ENCODE data around the gene WDR93. TPM values are rescaled to one million over a fixed set of nuclear protein-coding genes. Genes with fewer than 3 reads are reported as not detected.
A peak's percentile ranks its signal among the peaks of the same experiment; 100 is the strongest.

WDR93 gene
- polyA plus RNA-seq, 3 donors: not detected

DNA sequence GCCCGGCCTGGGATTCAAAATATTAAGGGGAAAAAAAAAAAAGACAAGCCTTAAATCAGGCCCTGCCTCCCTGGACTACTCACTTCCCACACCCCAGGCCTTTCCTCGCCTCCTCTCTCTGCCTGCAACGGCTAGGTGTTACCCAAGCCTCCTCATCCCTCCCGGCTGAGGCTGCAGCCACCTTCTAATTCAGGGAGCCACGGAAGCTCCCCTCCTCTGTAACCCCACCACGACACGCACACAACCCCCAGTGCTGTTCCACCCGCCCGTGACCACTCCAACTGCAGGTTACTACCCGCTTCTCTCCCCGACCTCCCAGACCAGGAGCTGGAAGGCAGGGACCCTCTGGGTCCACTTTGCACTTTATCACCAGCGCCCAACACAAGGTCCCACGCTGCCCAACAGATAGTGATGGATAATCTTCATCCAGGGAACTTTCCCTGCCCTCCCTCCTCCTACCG lies 36.3 kb upstream of the WDR93 start:
- DNase-seq: no peak
- Histone ChIP-seq H3K9ac (ENCODE audit: insufficient read depth, low read length, poor library complexity, severe bottlenecking) (no peak overlapping the region), H2AFZ (ENCODE audit: insufficient read depth, low read depth, low read length, poor library complexity, severe bottlenecking) (peak overlapping the region; percentile 67), H3K4me3 (replicated peaks in 1 of 3; ENCODE audit: low read depth in 2 of 3, low read length in 3 of 3) (peak overlapping the region in 1 of 3 experiments; percentile 60), H3K79me2 (ENCODE audit: insufficient read depth, low read length) (no peaks in the 10 kb centered on the region), H3K27me3 (ENCODE audit: control insufficient read depth in 2 of 2, insufficient read depth in 2 of 2, low read length in 2 of 2) (peaks cover 30 to 36% of the 10 kb centered on the region in 2 donors), H3K27ac (ENCODE audit: low read depth in 1 of 2, low read length in 2 of 2) (no peak overlapping the region), H3K4me2 (replicated peaks; ENCODE audit: extremely low read depth, low read length, poor library complexity, severe bottlenecking) (peak overlapping the region; percentile 65), H3K9me3 (replicated peaks in 1 of 2; ENCODE audit: control insufficient read depth in 1 of 2, insufficient read depth in 1 of 2, low read length in 2 of 2) (no peaks in the 10 kb centered on the region), H4K20me1 (ENCODE audit: insufficient read depth, low read length) (no peaks in the 10 kb centered on the region), H3K36me3 (replicated peaks in 1 of 2; ENCODE audit: control insufficient read depth in 1 of 2, insufficient read depth in 2 of 2, low read length in 2 of 2) (no peaks in the 10 kb centered on the region), H3K4me1 (ENCODE audit: control insufficient read depth in 1 of 2, insufficient read depth in 2 of 2, low read length in 2 of 2) (peaks cover 7 to 14% of the 10 kb centered on the region in 2 donors)
- intact Hi-C loops (cut with micrococcal nuclease): no loop called here
- H3K36me3 Mint-ChIP-seq: peaks cover 7 to 15% of the 10 kb centered on the region in 2 donors
- 45% methylated on average over 11 of the region's 14 CpGs for WGBS (ENCODE audit: insufficient coverage)
- peaks cover 28 to 53% (median 44%) of the 10 kb centered on the region in 3 donors for H3K27me3 Mint-ChIP-seq (ENCODE audit: low read depth in 3 of 3)
- H3K4me3 Mint-ChIP-seq: peak overlapping the region; percentile 42 to 93
- peaks cover 0 to 9% (median 7%) of the 10 kb centered on the region in 7 donors for H3K9me3 Mint-ChIP-seq
- TF ChIP-seq, protein P1, sequence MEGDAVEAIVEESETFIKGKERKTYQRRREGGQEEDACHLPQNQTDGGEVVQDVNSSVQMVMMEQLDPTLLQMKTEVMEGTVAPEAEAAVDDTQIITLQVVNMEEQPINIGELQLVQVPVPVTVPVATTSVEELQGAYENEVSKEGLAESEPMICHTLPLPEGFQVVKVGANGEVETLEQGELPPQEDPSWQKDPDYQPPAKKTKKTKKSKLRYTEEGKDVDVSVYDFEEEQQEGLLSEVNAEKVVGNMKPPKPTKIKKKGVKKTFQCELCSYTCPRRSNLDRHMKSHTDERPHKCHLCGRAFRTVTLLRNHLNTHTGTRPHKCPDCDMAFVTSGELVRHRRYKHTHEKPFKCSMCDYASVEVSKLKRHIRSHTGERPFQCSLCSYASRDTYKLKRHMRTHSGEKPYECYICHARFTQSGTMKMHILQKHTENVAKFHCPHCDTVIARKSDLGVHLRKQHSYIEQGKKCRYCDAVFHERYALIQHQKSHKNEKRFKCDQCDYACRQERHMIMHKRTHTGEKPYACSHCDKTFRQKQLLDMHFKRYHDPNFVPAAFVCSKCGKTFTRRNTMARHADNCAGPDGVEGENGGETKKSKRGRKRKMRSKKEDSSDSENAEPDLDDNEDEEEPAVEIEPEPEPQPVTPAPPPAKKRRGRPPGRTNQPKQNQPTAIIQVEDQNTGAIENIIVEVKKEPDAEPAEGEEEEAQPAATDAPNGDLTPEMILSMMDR (IDR thresholded peaks at IDR 0.05): no peak
- H3K4me1 Mint-ChIP-seq: peaks cover 12% of the 10 kb centered on the region
- peak overlapping the region in 1 of 7 donors; percentile 50 for H3K27ac Mint-ChIP-seq

DNA sequence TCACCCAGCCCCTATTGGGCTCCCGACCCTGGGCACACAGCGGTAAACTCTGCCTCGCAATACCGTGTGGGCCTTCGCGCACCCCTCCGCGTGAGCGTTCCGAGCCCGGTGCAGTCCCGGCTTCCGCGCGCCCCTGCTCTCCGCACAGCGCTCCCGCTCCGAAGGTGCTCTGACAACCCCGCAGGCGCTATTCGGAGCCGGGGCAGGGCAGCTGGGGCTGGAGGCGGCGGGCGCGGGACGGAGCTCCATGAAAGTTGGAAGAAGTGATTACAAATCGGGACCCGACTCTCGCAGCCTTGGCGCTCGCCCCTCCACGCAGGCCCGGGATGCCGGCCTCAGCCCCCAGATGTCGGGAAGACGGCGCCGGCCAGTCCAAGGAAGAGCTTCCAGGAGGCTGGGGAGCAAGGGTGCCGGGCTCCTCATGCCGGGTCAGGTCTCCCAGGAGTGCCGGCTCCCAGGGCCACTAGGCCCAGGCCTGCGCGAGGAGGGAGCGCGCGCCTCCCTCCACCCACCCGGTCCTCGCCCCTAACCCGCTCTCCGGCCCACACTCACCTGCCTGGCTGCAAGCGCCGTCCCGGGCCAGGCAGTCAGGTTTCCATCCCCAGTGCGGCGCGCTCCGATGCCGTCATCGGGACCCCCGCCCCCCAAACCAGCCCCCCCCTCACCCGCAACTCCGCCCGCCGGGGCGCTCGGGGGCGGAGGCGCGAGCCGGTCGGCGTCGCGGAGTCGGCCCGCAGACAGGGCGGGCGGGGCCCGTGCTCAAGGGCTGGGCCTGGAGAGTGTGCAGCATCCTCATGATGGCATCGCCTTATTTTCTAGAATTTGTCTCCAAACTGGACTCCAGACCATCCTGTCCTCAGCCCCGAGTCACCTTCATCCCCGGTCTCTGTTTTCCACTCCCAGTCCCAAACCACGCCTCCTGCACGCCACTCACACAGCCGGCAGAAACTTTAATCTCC lies 35.5 kb upstream of the WDR93 start, which contains the start of gene KIF7:
Gene KIF7 (minus strand): TSS at position 621 of the 959 bp plus-strand sequence. CDS start 2,537 bp downstream, outside the sequence.
- Mint-ChIP-seq H3K27ac (peak within 1 kb of the TSS in 1 of 7 donors; percentile 50), H3K36me3 (peaks cover 7 to 15% of the 10 kb centered on the region in 2 donors), H3K4me3 (peak within 1 kb of the TSS; percentile 54 to 93), H3K27me3 (ENCODE audit: low read depth in 3 of 3) (peaks cover 28 to 53% (median 44%) of the 10 kb centered on the region in 3 donors), H3K4me1 (peaks cover 14% of the 10 kb centered on the region), H3K9me3 (peaks cover 0 to 9% (median 7%) of the 10 kb centered on the region in 7 donors)
- Histone ChIP-seq H3K9ac (ENCODE audit: insufficient read depth, low read length, poor library complexity, severe bottlenecking) (peak within 1 kb of the TSS; percentile 11), H3K4me2 (replicated peaks; ENCODE audit: extremely low read depth, low read length, poor library complexity, severe bottlenecking) (peak within 1 kb of the TSS; percentile 65), H2AFZ (ENCODE audit: insufficient read depth, low read depth, low read length, poor library complexity, severe bottlenecking) (peak within 1 kb of the TSS; percentile 67), H3K4me1 (ENCODE audit: control insufficient read depth in 1 of 2, insufficient read depth in 2 of 2, low read length in 2 of 2) (peaks cover 7 to 14% of the 10 kb centered on the region in 2 donors), H3K36me3 (replicated peaks in 1 of 2; ENCODE audit: control insufficient read depth in 1 of 2, insufficient read depth in 2 of 2, low read length in 2 of 2) (no peaks in the 10 kb centered on the region), H3K9me3 (replicated peaks in 1 of 2; ENCODE audit: control insufficient read depth in 1 of 2, insufficient read depth in 1 of 2, low read length in 2 of 2) (no peaks in the 10 kb centered on the region), H4K20me1 (ENCODE audit: insufficient read depth, low read length) (no peaks in the 10 kb centered on the region), H3K27ac (ENCODE audit: low read depth in 1 of 2, low read length in 2 of 2) (no peak within 1 kb of the TSS), H3K4me3 (replicated peaks in 1 of 3; ENCODE audit: low read depth in 2 of 3, low read length in 3 of 3) (peak within 1 kb of the TSS in 1 of 3 experiments; percentile 60), H3K79me2 (ENCODE audit: insufficient read depth, low read length) (no peaks in the 10 kb centered on the region), H3K27me3 (ENCODE audit: control insufficient read depth in 2 of 2, insufficient read depth in 2 of 2, low read length in 2 of 2) (peaks cover 30 to 36% of the 10 kb centered on the region in 2 donors)
- TF ChIP-seq, protein P1 (IDR thresholded peaks at IDR 0.05): no peak
- no peak for DNase-seq
- intact Hi-C loops (cut with micrococcal nuclease): no loop called here
- under 1% methylated on average over 63 of the region's 87 CpGs for WGBS (ENCODE audit: insufficient coverage)

All from CD14-positive monocyte (primary cell).